ENCODE data around the gene MVB12B.

The MVB12B gene

DNA sequence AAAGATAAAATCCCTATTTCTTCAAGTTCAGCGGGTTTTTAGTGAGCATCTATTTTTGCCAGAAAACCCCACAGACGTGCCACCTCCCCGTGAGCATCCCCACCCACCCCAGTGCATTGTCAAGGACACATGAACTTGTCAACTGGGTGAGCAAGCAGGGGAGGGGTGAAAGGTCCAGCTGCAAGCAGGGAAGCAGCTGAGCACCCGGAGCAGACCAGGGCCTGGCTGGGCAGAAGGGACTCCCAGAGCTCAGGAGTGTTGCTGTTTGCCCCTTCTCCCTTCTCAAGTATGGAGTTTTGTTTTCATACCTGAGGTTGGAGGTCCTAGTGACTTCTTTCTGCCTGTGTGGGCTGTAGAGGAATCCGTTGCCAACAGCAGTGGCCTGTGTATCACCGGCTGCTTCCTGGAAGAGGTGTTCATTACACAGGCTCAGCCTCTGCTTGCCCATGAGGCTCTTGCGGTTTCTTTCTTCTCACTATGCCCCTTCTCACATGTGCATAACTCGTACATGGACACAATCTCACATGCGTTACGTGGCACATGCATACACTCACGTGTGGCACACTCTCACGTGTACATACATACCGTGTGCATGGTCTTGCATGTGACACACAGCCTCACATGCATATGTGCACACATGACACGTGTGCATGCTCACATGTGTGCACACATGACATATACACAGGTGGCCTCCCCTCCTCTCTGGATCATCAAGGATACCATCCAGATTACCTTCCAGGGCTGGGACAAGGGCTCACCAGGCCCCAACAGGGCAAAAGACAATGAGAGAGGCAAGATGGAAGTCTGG is 126.7 kb downstream of the MVB12B start:
- no peak for DNase-seq (ENCODE audit: extremely low read depth, insufficient read length)
- Histone ChIP-seq H3K27me3 (replicated peaks; ENCODE audit: control insufficient read depth, insufficient read depth, low read length) (no peaks in the 10 kb centered on the region), H3K36me3 (ENCODE audit: control insufficient read depth, insufficient read depth, low read length) (no peaks in the 10 kb centered on the region), H3K4me3 (replicated peaks; ENCODE audit: low read depth, low read length) (no peak overlapping the region)
- TF ChIP-seq, protein P1, sequence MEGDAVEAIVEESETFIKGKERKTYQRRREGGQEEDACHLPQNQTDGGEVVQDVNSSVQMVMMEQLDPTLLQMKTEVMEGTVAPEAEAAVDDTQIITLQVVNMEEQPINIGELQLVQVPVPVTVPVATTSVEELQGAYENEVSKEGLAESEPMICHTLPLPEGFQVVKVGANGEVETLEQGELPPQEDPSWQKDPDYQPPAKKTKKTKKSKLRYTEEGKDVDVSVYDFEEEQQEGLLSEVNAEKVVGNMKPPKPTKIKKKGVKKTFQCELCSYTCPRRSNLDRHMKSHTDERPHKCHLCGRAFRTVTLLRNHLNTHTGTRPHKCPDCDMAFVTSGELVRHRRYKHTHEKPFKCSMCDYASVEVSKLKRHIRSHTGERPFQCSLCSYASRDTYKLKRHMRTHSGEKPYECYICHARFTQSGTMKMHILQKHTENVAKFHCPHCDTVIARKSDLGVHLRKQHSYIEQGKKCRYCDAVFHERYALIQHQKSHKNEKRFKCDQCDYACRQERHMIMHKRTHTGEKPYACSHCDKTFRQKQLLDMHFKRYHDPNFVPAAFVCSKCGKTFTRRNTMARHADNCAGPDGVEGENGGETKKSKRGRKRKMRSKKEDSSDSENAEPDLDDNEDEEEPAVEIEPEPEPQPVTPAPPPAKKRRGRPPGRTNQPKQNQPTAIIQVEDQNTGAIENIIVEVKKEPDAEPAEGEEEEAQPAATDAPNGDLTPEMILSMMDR (IDR thresholded peaks at IDR 0.05; ENCODE audit: insufficient read depth, low read length, poor library complexity, severe bottlenecking): no peak

DNA sequence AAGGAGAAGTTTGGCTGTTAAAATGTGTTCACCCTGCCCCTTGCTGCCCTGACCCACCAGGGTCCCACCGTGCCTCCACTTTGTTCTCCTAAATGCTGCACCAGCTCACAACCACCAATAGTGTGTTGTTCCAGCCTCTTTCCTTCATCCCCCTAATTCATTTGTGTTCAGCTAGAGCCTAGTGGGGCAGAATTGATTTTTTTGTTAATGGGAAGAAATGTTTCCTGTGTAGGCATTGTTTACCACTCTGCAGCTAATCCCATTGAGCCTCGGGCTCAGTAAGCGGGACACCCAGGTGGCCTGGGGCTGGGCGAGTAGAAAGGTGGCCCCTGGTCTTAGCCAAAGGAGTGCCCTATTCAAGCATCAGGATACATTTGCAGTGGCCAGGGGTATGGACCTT is 127.6 kb downstream of the MVB12B start:
- no peak for DNase-seq (ENCODE audit: extremely low read depth, insufficient read length)
- H3K4me3 ChIP-seq (replicated peaks; ENCODE audit: low read depth, low read length): no peak overlapping the region
- H3K36me3 ChIP-seq (ENCODE audit: control insufficient read depth, insufficient read depth, low read length): no peaks in the 10 kb centered on the region
- H3K27me3 ChIP-seq (replicated peaks; ENCODE audit: control insufficient read depth, insufficient read depth, low read length): no peaks in the 10 kb centered on the region
- TF ChIP-seq, protein P1 (IDR thresholded peaks at IDR 0.05; ENCODE audit: insufficient read depth, low read length, poor library complexity, severe bottlenecking): no peak

DNA sequence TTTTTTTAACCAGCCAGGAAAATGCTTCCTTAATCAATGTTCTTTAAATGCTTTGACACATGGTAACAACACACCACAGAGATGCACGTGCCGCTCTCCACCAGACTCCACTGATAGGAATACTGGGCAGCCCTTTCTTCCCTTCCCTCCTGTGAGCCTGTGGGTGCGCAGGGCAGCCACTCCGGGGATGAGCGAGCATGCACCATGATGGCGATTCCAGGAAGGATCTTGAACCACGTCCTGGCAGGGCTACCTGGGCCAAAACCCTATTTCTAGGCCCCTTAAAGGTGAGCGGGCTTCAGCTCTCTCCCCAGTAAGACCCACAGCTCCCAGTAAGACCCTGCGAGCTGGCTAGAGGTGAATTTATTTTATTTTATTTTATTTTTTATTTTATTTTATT is 128.2 kb downstream of the MVB12B start:
- no peaks in the 10 kb centered on the region for H3K27me3 ChIP-seq (replicated peaks; ENCODE audit: control insufficient read depth, insufficient read depth, low read length)
- TF ChIP-seq, protein P1 (IDR thresholded peaks at IDR 0.05; ENCODE audit: insufficient read depth, low read length, poor library complexity, severe bottlenecking): no peak
- no peak overlapping the region for H3K4me3 ChIP-seq (replicated peaks; ENCODE audit: low read depth, low read length)
- no peaks in the 10 kb centered on the region for H3K36me3 ChIP-seq (ENCODE audit: control insufficient read depth, insufficient read depth, low read length)
- no peak for DNase-seq (ENCODE audit: extremely low read depth, insufficient read length)

DNA sequence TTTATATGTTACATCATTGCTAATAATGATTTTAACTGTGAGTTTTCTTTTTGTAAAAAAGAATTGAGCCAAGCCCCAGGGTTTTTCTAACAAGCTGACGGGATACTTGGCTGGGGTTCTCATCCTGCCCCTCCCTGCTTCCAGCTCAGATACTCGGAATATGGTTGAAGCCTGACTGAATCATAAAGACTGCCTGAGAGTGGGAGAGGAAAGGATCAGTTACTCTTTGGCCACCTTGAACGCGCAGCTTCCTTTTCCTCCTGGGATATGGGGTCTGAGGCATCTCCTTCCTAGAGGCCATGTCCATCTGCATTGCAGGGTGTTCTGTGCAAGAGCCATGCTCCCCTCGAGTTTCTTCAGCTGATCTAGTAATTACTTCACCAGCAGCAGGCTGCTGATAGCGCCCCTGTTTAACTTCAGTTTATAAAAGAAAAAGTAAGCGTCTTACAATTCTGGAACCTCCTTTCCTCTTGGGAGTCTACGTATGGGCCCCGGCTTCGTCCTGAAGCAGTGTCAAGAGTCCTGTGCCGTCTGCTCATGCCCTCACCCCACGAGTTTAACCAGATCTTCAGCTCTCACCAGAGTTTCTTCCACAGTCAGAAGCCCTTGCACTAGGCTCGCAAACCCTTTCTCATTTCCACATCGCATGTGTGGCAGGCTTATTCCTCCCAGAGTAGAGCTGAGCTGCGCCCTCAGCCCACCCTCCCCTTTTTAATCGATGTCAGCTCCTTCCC is 130.0 kb downstream of the MVB12B start:
- Histone ChIP-seq H3K4me3 (replicated peaks; ENCODE audit: low read depth, low read length) (no peak overlapping the region), H3K27me3 (replicated peaks; ENCODE audit: control insufficient read depth, insufficient read depth, low read length) (no peaks in the 10 kb centered on the region; the same call in 1 of the 2 replicates), H3K36me3 (ENCODE audit: control insufficient read depth, insufficient read depth, low read length) (no peaks in the 10 kb centered on the region)
- DNase-seq (ENCODE audit: extremely low read depth, insufficient read length): no peak
- TF ChIP-seq, protein P1 (IDR thresholded peaks at IDR 0.05; ENCODE audit: insufficient read depth, low read length, poor library complexity, severe bottlenecking): no peak

DNA sequence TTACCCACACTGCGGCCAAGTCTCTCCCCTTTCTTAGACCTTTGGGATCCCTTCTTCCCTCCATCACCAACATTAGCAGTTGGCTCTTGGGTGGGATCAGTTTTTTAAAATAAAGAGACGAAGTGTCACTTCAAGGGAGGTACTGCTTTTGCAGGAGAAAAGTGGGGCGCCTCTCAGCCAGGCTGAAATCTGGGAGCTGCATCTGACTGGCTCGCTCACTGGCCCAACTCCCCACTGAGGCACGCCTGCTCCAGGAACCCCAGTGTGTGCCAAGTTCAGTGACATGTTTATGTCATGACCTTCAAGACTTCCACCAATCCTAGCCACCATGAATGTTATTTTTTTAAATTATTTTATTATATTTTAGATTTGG is 130.5 kb downstream of the MVB12B start:
- H3K36me3 ChIP-seq (ENCODE audit: control insufficient read depth, insufficient read depth, low read length): no peaks in the 10 kb centered on the region
- TF ChIP-seq, protein P1 (IDR thresholded peaks at IDR 0.05; ENCODE audit: insufficient read depth, low read length, poor library complexity, severe bottlenecking): no peak
- no peak overlapping the region for H3K4me3 ChIP-seq (replicated peaks; ENCODE audit: low read depth, low read length)
- no peak for DNase-seq (ENCODE audit: extremely low read depth, insufficient read length)
- no peaks in the 10 kb centered on the region; the same call in 1 of the 2 replicates for H3K27me3 ChIP-seq (replicated peaks; ENCODE audit: control insufficient read depth, insufficient read depth, low read length)
